WTC11 (cell line): ENCODE results near the gene SND1. TPM values are rescaled to one million over a fixed set of nuclear protein-coding genes. Genes with fewer than 3 reads are reported as not detected.

Experiments used
- ATAC-seq: fragments of 200-7000 bp; cut with Tn5 transposase; 2 replicates; pipeline ENCODE4 v1.10.0; 2021; ENCODE audit warnings: mild to moderate bottlenecking, moderate library complexity
- CTCF ChIA-PET: fragments of 300-600 bp; sonication (Branson Sonifier 250); formaldehyde crosslinking; loops from one replicate; lab custom pipeline; 2021; ENCODE audit warnings: antibody characterized with exemption; lab: Charles Lee
- POLR2A ChIA-PET: fragments of 350-600 bp; sonication (Branson Sonifier 250); formaldehyde crosslinking; loops from one replicate; lab custom pipeline; 2021; ENCODE audit warnings: antibody characterized with exemption; lab: Charles Lee
- DNase-seq: peaks from one replicate; pipeline ENCODE4 v3.0.0; 2021; ENCODE audit warnings: low spot score
- H3K27ac Mint-ChIP-seq: 2 replicates; pipeline ENCODE4 v1.8.0; 2021; ENCODE audit warnings: mixed read lengths
- H3K27me3 Mint-ChIP-seq: 2 replicates; pipeline ENCODE4 v1.8.0; 2021; ENCODE audit warnings: low read depth, mild to moderate bottlenecking, moderate library complexity, mixed read lengths
- H3K36me3 Mint-ChIP-seq: 2 replicates; pipeline ENCODE4 v1.8.0; 2021; ENCODE audit warnings: mixed read lengths
- H3K4me1 Mint-ChIP-seq: 2 replicates; pipeline ENCODE4 v1.8.0; 2022; ENCODE audit warnings: mixed read lengths
- H3K4me3 Mint-ChIP-seq: 2 replicates; pipeline ENCODE4 v1.8.0; 2021; ENCODE audit warnings: mild to moderate bottlenecking, moderate library complexity, mixed read lengths
- H3K9me3 Mint-ChIP-seq: 2 replicates; pipeline ENCODE4 v1.8.0; 2021; ENCODE audit warnings: mixed read lengths
- ELF4 ChIP-seq: sonication (generic); formaldehyde crosslinking; IDR thresholded peaks from 2 replicates; pipeline ENCODE4 v1.8.1; 2022; ENCODE audit warnings: low read depth, mild to moderate bottlenecking, moderate library complexity, missing genetic modification reagents
- ESRRA ChIP-seq: sonication (generic); formaldehyde crosslinking; IDR thresholded peaks from 2 replicates; pipeline ENCODE4 v1.8.1; 2022; ENCODE audit warnings: mild to moderate bottlenecking, missing genetic modification reagents, borderline replicate concordance
- ETV6 ChIP-seq: sonication (generic); formaldehyde crosslinking; IDR thresholded peaks from 2 replicates; pipeline ENCODE4 v1.8.1; 2022; ENCODE audit warnings: mild to moderate bottlenecking, missing genetic modification reagents
- GABPB1 ChIP-seq: sonication (generic); formaldehyde crosslinking; IDR thresholded peaks from 2 replicates; pipeline ENCODE4 v1.8.1; 2023; ENCODE audit warnings: mild to moderate bottlenecking, missing genetic modification reagents
- KAT7 ChIP-seq: sonication (generic); formaldehyde crosslinking; IDR thresholded peaks from 2 replicates; pipeline ENCODE4 v1.8.1; 2023; ENCODE audit warnings: missing genetic modification reagents, mild to moderate bottlenecking, borderline replicate concordance
- MXD4 ChIP-seq: fragments of 250-450 bp; sonication (Bioruptor Pico); IDR thresholded peaks from 2 replicates; pipeline ENCODE4 v1.8.0; 2021; ENCODE audit warnings: mild to moderate bottlenecking, moderate library complexity, borderline replicate concordance
- NFATC4 ChIP-seq: fragments of 250-450 bp; sonication (Bioruptor Pico); IDR thresholded peaks from 2 replicates; pipeline ENCODE4 v1.9.0; 2021; ENCODE audit warnings: mild to moderate bottlenecking
- NFE2L1 ChIP-seq: sonication (generic); formaldehyde crosslinking; IDR thresholded peaks from 2 replicates; pipeline ENCODE4 v1.8.1; 2023; ENCODE audit warnings: missing genetic modification reagents
- NFYB ChIP-seq: sonication (generic); formaldehyde crosslinking; conservative IDR thresholded peaks from 2 replicates; pipeline ENCODE4 v1.8.0; 2022; ENCODE audit warnings: low read depth, missing genetic modification reagents
- SP1 ChIP-seq: sonication (generic); formaldehyde crosslinking; conservative IDR thresholded peaks from 2 replicates; pipeline ENCODE4 v1.8.1; 2022; ENCODE audit warnings: missing genetic modification reagents
- TCF7 ChIP-seq: sonication (generic); formaldehyde crosslinking; IDR thresholded peaks from 2 replicates; pipeline ENCODE4 v1.8.0; 2022; ENCODE audit warnings: mild to moderate bottlenecking, low read depth, missing genetic modification reagents, moderate library complexity
- TEAD4 ChIP-seq: sonication (generic); formaldehyde crosslinking; IDR thresholded peaks from 2 replicates; pipeline ENCODE4 v1.8.0; 2022; ENCODE audit warnings: mild to moderate bottlenecking, missing genetic modification reagents
- total RNA-seq: library from RNA; stranded (reverse); gene quantifications from 3 replicates; pipeline ENCODE4 v1.2.3, GENCODE V29; 2021
- TF ChIP-seq, protein P1 (sequence below): sonication (generic); formaldehyde crosslinking; IDR thresholded peaks from 2 replicates; pipeline ENCODE4 v1.8.1; 2023; ENCODE audit warnings: mild to moderate bottlenecking, missing genetic modification reagents
- TF ChIP-seq, protein P2 (sequence below): sonication (generic); formaldehyde crosslinking; IDR thresholded peaks from 2 replicates; pipeline ENCODE4 v1.8.1; 2022; ENCODE audit warnings: mild to moderate bottlenecking, missing genetic modification reagents, moderate library complexity, borderline replicate concordance
- TF ChIP-seq, protein P3 (sequence below): fragments of 250-450 bp; sonication (Bioruptor Pico); IDR thresholded peaks from 2 replicates; pipeline ENCODE4 v1.9.0; 2021; ENCODE audit warnings: moderate library complexity, mild to moderate bottlenecking, inconsistent platforms, borderline replicate concordance
- TF ChIP-seq, protein P4 (sequence below): sonication (generic); formaldehyde crosslinking; IDR thresholded peaks from 2 replicates; pipeline ENCODE4 v1.8.0; 2023; ENCODE audit warnings: mild to moderate bottlenecking, missing genetic modification reagents
- TF ChIP-seq, protein P5 (sequence below): sonication (generic); formaldehyde crosslinking; IDR thresholded peaks from 2 replicates; pipeline ENCODE4 v1.8.1; 2022; ENCODE audit warnings: low read depth, mild to moderate bottlenecking, moderate library complexity, missing genetic modification reagents, borderline replicate concordance
- TF ChIP-seq, protein P6 (sequence below): sonication (generic); formaldehyde crosslinking; IDR thresholded peaks from 2 replicates; pipeline ENCODE4 v1.8.1; 2023; ENCODE audit warnings: mild to moderate bottlenecking, missing genetic modification reagents

The SND1 gene
- total RNA-seq, 1 experiment from 2014 or later: 261 TPM

DNA sequence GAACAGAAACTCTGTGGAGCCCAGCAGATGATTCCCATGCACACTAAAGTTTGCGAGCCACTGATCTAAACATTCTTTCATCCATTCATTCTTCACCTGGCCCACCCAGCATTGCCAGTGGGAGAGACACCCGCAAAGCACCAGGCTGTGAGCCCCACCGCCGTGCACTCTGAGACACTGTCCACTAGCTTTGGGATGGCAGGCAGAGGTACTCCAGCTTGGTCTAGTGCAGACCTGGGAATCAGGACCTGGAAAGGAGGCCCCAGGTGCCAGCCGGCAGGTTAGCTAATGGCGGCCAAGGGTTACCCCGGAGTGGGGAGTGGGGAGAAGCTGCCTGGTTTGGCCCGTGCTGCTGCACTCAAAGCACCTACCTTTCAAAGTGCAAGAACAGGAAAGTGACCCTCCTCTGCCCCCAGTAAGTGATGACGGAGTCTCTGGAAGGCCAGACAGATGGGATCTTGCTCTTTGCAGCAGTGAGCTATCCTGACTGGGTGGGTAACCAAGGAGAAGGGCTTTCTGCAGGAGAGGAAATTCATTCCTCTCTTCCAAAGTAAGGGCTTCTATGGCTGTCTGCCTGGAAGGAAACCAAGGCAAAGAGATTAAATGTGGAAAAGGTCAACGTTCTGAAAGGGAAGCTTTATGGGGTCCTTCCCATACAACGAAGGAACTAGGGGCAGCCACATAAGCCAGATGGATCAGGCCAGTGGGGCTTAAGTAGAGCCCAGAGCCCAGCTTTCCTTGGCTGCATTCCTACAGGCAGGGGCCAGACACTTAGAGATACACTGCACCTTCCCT lies 453.4 kb downstream of the SND1 start:
- no peak for TF ChIP-seq NFYB (CRISPR knock-in tag)
- TF ChIP-seq GABPB1 (CRISPR knock-in tag): no peak
- TF ChIP-seq, protein P1, sequence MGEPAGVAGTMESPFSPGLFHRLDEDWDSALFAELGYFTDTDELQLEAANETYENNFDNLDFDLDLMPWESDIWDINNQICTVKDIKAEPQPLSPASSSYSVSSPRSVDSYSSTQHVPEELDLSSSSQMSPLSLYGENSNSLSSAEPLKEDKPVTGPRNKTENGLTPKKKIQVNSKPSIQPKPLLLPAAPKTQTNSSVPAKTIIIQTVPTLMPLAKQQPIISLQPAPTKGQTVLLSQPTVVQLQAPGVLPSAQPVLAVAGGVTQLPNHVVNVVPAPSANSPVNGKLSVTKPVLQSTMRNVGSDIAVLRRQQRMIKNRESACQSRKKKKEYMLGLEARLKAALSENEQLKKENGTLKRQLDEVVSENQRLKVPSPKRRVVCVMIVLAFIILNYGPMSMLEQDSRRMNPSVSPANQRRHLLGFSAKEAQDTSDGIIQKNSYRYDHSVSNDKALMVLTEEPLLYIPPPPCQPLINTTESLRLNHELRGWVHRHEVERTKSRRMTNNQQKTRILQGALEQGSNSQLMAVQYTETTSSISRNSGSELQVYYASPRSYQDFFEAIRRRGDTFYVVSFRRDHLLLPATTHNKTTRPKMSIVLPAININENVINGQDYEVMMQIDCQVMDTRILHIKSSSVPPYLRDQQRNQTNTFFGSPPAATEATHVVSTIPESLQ (CRISPR knock-in tag): no peak
- TF ChIP-seq TCF7: no peak
- no peak for TF ChIP-seq TEAD4
- TF ChIP-seq, protein P2, sequence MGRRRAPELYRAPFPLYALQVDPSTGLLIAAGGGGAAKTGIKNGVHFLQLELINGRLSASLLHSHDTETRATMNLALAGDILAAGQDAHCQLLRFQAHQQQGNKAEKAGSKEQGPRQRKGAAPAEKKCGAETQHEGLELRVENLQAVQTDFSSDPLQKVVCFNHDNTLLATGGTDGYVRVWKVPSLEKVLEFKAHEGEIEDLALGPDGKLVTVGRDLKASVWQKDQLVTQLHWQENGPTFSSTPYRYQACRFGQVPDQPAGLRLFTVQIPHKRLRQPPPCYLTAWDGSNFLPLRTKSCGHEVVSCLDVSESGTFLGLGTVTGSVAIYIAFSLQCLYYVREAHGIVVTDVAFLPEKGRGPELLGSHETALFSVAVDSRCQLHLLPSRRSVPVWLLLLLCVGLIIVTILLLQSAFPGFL (CRISPR knock-in tag): no peak
- TF ChIP-seq MXD4 (CRISPR knock-in tag): no peak
- TF ChIP-seq NFE2L1: no peak
- TF ChIP-seq NFATC4 (CRISPR knock-in tag): no peak
- TF ChIP-seq, protein P3, sequence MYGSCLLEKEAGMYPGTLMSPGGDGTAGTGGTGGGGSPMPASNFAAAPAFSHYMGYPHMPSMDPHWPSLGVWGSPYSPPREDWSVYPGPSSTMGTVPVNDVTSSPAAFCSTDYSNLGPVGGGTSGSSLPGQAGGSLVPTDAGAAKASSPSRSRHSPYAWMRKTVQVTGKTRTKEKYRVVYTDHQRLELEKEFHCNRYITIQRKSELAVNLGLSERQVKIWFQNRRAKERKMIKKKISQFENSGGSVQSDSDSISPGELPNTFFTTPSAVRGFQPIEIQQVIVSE (CRISPR knock-in tag): no peak
- TF ChIP-seq ESRRA: no peak
- TF ChIP-seq KAT7: no peak
- TF ChIP-seq, protein P4, sequence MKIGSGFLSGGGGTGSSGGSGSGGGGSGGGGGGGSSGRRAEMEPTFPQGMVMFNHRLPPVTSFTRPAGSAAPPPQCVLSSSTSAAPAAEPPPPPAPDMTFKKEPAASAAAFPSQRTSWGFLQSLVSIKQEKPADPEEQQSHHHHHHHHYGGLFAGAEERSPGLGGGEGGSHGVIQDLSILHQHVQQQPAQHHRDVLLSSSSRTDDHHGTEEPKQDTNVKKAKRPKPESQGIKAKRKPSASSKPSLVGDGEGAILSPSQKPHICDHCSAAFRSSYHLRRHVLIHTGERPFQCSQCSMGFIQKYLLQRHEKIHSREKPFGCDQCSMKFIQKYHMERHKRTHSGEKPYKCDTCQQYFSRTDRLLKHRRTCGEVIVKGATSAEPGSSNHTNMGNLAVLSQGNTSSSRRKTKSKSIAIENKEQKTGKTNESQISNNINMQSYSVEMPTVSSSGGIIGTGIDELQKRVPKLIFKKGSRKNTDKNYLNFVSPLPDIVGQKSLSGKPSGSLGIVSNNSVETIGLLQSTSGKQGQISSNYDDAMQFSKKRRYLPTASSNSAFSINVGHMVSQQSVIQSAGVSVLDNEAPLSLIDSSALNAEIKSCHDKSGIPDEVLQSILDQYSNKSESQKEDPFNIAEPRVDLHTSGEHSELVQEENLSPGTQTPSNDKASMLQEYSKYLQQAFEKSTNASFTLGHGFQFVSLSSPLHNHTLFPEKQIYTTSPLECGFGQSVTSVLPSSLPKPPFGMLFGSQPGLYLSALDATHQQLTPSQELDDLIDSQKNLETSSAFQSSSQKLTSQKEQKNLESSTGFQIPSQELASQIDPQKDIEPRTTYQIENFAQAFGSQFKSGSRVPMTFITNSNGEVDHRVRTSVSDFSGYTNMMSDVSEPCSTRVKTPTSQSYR (CRISPR knock-in tag): no peak
- no peak for TF ChIP-seq ELF4 (CRISPR knock-in tag)
- TF ChIP-seq ETV6 (CRISPR knock-in tag): no peak
- no peak for TF ChIP-seq SP1 (CRISPR knock-in tag)
- TF ChIP-seq, protein P5, sequence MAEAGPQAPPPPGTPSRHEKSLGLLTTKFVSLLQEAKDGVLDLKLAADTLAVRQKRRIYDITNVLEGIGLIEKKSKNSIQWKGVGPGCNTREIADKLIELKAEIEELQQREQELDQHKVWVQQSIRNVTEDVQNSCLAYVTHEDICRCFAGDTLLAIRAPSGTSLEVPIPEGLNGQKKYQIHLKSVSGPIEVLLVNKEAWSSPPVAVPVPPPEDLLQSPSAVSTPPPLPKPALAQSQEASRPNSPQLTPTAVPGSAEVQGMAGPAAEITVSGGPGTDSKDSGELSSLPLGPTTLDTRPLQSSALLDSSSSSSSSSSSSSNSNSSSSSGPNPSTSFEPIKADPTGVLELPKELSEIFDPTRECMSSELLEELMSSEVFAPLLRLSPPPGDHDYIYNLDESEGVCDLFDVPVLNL (CRISPR knock-in tag): no peak
- TF ChIP-seq, protein P6, sequence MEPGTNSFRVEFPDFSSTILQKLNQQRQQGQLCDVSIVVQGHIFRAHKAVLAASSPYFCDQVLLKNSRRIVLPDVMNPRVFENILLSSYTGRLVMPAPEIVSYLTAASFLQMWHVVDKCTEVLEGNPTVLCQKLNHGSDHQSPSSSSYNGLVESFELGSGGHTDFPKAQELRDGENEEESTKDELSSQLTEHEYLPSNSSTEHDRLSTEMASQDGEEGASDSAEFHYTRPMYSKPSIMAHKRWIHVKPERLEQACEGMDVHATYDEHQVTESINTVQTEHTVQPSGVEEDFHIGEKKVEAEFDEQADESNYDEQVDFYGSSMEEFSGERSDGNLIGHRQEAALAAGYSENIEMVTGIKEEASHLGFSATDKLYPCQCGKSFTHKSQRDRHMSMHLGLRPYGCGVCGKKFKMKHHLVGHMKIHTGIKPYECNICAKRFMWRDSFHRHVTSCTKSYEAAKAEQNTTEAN (CRISPR knock-in tag): no peak
- Mint-ChIP-seq H3K4me3 (no peak overlapping the region), H3K27me3 (peaks cover 56% of the 10 kb centered on the region), H3K9me3 (no peaks in the 10 kb centered on the region), H3K4me1 (peaks cover 15% of the 10 kb centered on the region), H3K27ac (no peak overlapping the region), H3K36me3 (no peaks in the 10 kb centered on the region)
- ChIA-PET POLR2A (interaction anchor here (0.7 kb wide), 1 partner anchor 59 kb away, joined by 3 read pairs; no protein-coding TSS in a partner anchor), CTCF (interaction anchor here (0.6 to 9.1 kb wide), 4 partner anchors 30 to 103 kb away, joined by 3 to 133 read pairs (median 10); no protein-coding TSS in a partner anchor)
- no peak for ATAC-seq
- no peak for DNase-seq
